Mucosa of stomach (tissue), 1 donor: ENCODE data around the gene MMP27.

Experiments
- H3K27me3 ChIP-seq: one replicate; pipeline ENCODE4 v1.7.0; 2013; ENCODE audit warnings: mild to moderate bottlenecking, low read length; ENCODE audit not compliant: control insufficient read depth, insufficient read depth
- H3K36me3 ChIP-seq: one replicate; pipeline ENCODE4 v1.7.0; 2013; ENCODE audit warnings: low read length; ENCODE audit not compliant: control insufficient read depth, insufficient read depth
- H3K4me1 ChIP-seq: one replicate; pipeline ENCODE4 v1.7.0; 2013; ENCODE audit warnings: mild to moderate bottlenecking, low read length; ENCODE audit not compliant: control insufficient read depth, insufficient read depth
- H3K4me3 ChIP-seq: one replicate; pipeline ENCODE4 v1.7.0; 2013; ENCODE audit warnings: low read length
- H3K9ac ChIP-seq: one replicate; pipeline ENCODE4 v1.7.0; 2013; ENCODE audit warnings: mild to moderate bottlenecking, low read length, moderate library complexity
- H3K9me3 ChIP-seq: one replicate; pipeline ENCODE4 v1.7.0; 2013; ENCODE audit warnings: mild to moderate bottlenecking, low read length, moderate library complexity; ENCODE audit not compliant: control insufficient read depth
- donor health status: Pancreatic carcinoma.

MMP27 gene

DNA sequence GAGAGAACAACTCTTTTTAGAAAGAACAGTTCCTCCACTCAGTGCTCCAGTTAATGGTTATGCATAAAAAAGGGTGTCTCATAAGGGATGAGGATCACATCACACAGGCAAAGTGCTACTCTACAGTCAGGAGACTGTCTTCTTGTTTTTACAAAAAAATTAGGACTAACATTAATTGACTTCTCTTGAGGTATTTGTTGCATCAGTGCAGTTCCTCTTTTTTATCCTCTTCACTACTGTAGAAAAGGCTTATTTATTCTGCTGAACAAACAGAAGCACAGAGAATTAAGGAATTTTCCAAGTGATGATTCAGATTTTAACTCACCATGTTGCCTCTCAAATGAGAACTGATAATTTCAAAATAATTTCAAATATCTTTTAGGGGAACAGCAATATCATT is 17.3 kb upstream of the MMP27 start:
- H3K9me3 ChIP-seq, result no peaks in the 10 kb centered on the region
- no peak overlapping the region for H3K9ac ChIP-seq
- no peak overlapping the region for H3K4me3 ChIP-seq
- no peaks in the 10 kb centered on the region for H3K36me3 ChIP-seq
- H3K4me1 ChIP-seq, result no peaks in the 10 kb centered on the region
- H3K27me3 ChIP-seq, result no peaks in the 10 kb centered on the region

DNA sequence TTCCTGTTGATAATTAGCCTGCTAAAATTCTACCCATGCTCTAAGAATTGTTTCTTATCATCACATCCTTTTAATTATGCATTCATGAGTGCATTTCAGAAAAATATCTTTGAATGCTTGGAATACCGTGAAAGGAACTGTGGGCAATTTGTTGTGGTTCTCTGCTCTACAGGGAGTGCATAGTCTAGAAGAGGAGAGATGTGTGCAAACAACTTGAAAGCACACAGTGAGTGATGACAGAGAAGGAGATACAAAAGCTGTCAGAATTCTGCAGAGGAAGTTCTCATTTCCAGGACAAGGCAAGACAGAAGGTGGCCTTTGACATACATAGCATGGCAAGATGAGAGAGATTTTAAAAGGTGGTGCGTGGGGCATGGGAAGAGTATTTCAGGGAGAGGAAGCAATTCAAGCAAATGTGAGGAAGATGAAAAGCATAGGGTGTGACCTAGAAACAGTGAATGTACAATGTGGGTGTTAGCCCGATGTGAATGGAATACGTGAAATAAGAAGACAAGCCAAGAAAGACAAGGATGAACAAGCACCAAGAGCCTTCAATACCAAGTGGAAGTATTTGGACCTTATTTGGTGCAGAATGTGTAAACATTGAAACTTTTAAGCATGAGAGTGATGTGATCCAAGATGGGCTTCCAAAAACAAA is 14.2 kb upstream of the MMP27 start:
- H3K9ac ChIP-seq, result no peak overlapping the region
- no peaks in the 10 kb centered on the region for H3K4me1 ChIP-seq
- H3K36me3 ChIP-seq, result no peaks in the 10 kb centered on the region
- no peaks in the 10 kb centered on the region for H3K27me3 ChIP-seq
- no peaks in the 10 kb centered on the region for H3K9me3 ChIP-seq
- no peak overlapping the region for H3K4me3 ChIP-seq

DNA sequence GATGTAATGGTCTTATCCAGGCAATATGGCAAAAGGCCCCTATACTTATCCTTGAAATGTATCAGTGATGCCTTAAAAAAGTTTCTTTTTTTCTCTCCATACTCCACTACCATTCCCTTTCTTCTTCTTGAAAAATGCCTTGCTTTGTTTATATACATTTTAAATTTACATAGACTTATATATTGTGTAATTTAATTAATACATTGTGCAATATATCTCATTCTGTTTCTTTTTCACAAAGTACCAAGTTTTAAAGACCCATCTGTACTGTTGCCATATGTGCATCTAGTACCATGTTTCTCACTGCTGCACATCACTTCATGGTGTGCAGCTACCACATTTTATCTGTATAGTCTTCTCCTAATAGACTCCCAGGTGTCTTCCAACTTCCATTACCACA is 11.7 kb upstream of the MMP27 start:
- Histone ChIP-seq H3K36me3 (no peaks in the 10 kb centered on the region), H3K4me1 (no peaks in the 10 kb centered on the region), H3K27me3 (no peaks in the 10 kb centered on the region), H3K9ac (no peak overlapping the region), H3K4me3 (no peak overlapping the region), H3K9me3 (no peaks in the 10 kb centered on the region)

DNA sequence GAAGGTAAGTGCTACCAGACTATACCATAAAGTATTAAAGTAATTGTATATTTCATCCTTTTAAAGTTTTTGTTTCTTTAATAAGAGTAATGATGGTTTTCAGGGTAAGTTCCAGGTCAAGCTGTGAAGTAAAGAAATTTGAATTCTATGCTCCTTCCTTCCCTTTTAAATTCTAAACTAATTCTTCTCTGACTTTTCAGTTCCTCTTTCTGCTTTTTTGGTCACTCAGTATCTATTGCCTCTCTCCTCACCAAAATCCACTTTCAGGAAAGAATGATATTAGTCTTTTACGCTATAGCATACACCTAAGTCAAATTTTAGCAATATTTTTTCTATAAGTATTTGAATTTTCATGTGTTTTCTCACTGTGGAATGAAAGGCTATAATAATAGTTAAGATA is 11.0 kb upstream of the MMP27 start:
- no peaks in the 10 kb centered on the region for H3K9me3 ChIP-seq
- no peaks in the 10 kb centered on the region for H3K36me3 ChIP-seq
- no peaks in the 10 kb centered on the region for H3K27me3 ChIP-seq
- H3K4me1 ChIP-seq, result no peaks in the 10 kb centered on the region
- H3K4me3 ChIP-seq, result no peak overlapping the region
- no peak overlapping the region for H3K9ac ChIP-seq

DNA sequence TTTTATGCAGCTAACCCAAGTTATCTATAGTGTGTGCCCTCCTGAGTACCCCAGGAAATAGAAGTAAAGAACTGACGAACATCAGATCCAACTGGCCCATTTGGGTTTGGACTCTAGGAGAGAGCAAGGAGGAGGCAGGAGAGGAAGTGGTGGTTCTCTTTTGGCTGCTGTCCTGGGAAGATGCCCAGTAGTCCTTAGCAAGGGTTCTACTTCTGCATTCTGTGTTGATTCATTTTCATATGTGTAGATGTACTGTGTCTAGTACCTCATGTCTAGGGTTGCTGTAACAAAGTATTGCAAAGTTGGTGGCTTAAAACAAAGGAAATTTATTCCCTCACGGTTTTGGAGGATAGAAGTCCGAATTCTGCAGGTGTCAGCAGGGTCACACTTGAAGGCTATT is 6.6 kb upstream of the MMP27 start:
- Histone ChIP-seq H3K9me3 (no peaks in the 10 kb centered on the region), H3K4me3 (no peak overlapping the region), H3K36me3 (no peaks in the 10 kb centered on the region), H3K4me1 (no peaks in the 10 kb centered on the region), H3K27me3 (no peaks in the 10 kb centered on the region), H3K9ac (no peak overlapping the region)

DNA sequence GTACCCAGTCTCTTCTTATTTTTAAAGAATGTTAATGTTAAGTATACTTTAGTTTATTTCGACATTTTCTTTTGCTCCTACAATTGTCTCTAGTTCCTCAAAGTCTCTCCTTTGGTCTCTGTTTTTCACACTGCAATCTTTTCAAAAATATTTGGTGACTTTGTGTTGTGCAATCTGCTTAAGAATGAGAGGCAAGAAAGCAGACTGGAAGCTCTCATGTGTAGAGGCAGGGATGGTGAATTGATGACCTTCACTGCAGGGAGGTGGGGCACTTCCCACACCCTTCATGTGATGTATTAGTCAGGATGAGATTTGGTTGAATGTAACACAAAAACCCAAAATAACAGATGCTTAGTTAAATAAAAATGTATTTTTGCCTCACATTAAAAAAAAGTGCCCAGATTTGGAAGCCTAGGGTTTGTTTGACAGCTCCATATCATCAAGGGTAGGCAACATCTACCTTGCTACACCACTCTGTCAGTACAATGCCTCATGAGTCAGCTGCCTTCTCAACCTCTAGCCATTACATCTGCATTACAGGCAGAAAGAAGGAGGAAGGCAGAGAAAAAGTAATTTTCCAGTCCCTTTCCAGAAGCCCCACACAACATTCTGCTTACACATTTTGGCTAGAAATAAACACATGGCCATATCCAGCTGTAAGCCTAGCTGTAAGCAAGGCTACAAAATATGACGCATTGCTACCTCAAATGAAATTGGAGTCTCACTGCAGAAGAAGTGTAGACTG is 3.8 kb upstream of the MMP27 start:
- H3K4me1 ChIP-seq, result no peaks in the 10 kb centered on the region
- no peak overlapping the region for H3K9ac ChIP-seq
- no peaks in the 10 kb centered on the region for H3K27me3 ChIP-seq
- H3K36me3 ChIP-seq, result no peaks in the 10 kb centered on the region
- no peaks in the 10 kb centered on the region for H3K9me3 ChIP-seq
- no peak overlapping the region for H3K4me3 ChIP-seq

DNA sequence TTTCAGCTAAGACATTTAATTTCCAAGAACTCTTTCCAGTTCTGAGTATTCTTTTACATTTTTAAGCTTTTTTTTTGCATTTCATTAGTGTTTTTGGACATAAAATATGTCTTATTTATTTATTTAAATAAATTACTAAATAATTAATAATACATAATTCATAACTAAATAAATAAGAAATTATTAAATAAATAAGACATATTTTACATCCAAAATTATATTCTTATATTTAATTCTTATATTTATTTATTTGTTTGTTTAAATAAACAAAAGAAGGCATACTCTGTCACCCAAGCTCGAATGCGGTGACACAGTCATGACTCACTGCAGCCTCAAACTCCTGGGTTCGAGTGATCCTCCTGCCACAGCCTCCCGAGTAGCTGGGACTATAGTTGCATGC is 3.1 kb upstream of the MMP27 start:
- Histone ChIP-seq H3K27me3 (no peaks in the 10 kb centered on the region), H3K9me3 (no peaks in the 10 kb centered on the region), H3K36me3 (no peaks in the 10 kb centered on the region), H3K4me1 (no peaks in the 10 kb centered on the region), H3K9ac (no peak overlapping the region), H3K4me3 (no peak overlapping the region)

DNA sequence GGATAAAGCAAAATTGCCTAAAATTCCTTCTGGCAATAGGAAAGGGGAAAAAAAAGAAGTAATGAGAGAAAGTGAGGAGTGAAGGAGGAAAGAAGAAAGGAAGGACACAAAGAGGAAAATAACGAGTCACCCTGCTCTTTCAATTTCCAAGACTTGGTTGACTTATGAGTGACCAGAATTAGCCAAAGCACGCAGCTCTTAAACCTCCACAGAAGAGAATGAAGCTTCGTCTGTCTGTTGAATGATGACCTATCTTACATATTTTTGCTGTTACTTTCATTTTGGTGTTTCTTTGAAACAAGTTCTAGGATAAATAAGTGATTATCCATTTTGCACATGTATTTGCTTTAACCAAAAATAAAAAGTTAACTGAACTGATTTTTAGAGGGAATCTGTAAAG is 728 bp downstream of the MMP27 start:
- Histone ChIP-seq H3K9ac (no peak overlapping the region), H3K9me3 (no peaks in the 10 kb centered on the region), H3K27me3 (no peaks in the 10 kb centered on the region), H3K36me3 (no peaks in the 10 kb centered on the region), H3K4me1 (no peaks in the 10 kb centered on the region), H3K4me3 (no peak overlapping the region)

DNA sequence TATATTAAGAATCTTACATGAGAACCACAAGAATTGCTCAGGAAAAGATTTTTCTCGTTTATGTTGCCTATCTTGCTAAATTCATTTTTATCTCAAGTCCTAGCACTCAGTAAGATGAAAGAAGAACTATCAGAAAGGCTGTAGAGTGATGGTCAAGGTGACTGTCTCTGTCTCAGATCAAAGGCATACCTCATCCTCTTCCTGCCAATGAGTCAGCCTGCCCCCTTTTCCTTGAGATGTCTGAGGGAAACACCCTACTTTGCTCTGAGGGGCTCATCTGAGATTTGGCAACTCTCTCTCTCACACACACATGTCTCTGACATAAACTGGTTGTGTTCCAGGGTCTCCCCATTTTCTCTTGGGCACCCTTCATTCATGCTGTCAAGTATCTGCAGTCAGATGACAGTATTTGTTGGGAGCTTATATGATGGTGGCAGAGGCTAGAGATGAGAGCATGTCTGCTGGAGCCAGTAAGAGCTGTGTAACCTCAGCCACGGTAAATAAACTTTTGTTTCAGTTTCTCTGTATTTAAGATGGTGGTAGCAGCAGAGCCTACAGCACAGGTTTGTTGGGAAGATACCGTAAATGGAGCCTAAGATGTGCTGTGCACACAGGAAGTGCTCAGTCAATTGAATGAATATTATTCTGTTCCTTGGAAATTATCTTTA is 1.6 kb downstream of the MMP27 start:
- no peaks in the 10 kb centered on the region for H3K9me3 ChIP-seq
- no peaks in the 10 kb centered on the region for H3K4me1 ChIP-seq
- H3K4me3 ChIP-seq, result no peak overlapping the region
- H3K36me3 ChIP-seq, result no peaks in the 10 kb centered on the region
- no peak overlapping the region for H3K9ac ChIP-seq
- no peaks in the 10 kb centered on the region for H3K27me3 ChIP-seq

DNA sequence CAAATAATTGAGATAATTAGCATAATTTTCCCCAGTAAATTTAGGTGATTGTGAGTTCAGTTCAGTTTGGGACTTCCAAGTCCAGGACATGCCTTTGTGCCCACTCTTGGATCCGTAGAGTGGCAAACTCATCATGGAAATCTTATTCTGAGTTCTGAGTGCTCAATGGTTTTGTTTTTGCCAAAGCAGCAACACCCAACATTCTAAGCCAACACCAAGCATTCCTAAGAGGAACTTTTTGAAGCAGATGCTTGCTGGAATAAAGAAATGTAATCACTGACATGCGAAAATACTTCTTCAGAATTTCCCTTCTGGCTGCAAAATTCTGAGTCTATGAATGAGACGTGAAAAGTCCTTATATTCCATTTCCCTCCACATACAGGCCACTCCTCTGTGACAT is 10.4 kb downstream of the MMP27 start:
- Histone ChIP-seq H3K9ac (no peak overlapping the region), H3K9me3 (no peaks in the 10 kb centered on the region), H3K4me3 (no peak overlapping the region), H3K36me3 (no peaks in the 10 kb centered on the region), H3K27me3 (no peaks in the 10 kb centered on the region), H3K4me1 (no peaks in the 10 kb centered on the region)

DNA sequence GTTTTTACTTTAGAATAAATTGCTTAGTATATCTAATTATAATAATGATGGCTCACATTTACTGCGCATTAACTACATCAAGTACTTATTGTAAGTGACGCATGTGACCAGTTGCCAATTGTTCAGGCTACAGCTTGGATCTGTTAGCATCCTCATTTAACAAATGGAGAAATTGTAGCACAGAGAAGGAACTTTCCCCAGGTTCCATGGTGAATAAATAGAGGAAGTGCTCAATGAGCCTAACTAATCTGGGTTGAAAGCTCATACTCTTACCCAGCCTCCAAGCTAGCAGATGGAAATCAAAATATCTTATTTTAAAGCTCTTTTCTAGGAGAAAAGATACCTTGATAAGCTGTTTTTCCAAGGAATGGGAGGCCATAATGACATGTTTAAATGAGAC is 19.8 kb downstream of the MMP27 start:
- no peak overlapping the region for H3K4me3 ChIP-seq
- no peaks in the 10 kb centered on the region for H3K27me3 ChIP-seq
- no peaks in the 10 kb centered on the region for H3K9me3 ChIP-seq
- no peaks in the 10 kb centered on the region for H3K36me3 ChIP-seq
- H3K4me1 ChIP-seq, result peaks cover 17% of the 10 kb centered on the region
- no peak overlapping the region for H3K9ac ChIP-seq

DNA sequence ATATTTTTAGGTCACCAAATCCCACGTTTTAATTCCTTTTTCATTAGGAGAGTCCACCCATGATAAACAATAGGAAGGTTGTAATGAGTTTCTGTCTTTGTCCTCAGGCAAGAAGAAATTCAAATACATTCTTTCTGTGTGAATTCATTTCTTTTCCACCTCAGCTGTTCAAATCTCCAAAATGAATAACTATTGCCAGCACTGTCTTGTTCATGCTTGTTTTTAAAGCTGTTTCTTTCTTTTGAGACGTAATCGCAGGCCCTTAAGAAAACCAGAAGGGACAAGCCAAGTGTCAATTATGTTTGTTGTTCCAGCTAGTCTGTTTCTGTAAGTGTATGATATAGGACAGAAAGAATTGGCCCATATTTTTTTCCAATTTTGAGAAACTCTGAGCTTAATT is 20.2 kb downstream of the MMP27 start:
- Histone ChIP-seq H3K36me3 (no peaks in the 10 kb centered on the region), H3K9ac (no peak overlapping the region), H3K9me3 (no peaks in the 10 kb centered on the region), H3K27me3 (no peaks in the 10 kb centered on the region), H3K4me1 (peaks cover 17% of the 10 kb centered on the region), H3K4me3 (no peak overlapping the region)
